DOHH2 (cell line): ENCODE data around the gene AP1AR.

Experiments
- H3F3A ChIP-seq: fragments of 200-600 bp; sonication (generic), shearing (Covaris generic); 2 replicates; pipeline ENCODE4 v1.6.0; 2016; ENCODE audit warnings: antibody characterized with exemption, mild to moderate bottlenecking; ENCODE audit not compliant: control insufficient read depth, insufficient read depth
- H3K27ac ChIP-seq: fragments of 200-600 bp; sonication (generic); 2 replicates; pipeline ENCODE4 v1.5.1; 2014; ENCODE audit warnings: low read depth, mild to moderate bottlenecking, low read length, moderate library complexity
- H3K27me3 ChIP-seq: fragments of 200-600 bp; sonication (generic); 2 replicates; pipeline ENCODE4 v1.6.1; 2014; ENCODE audit warnings: mild to moderate bottlenecking, low read length, mixed read lengths; ENCODE audit not compliant: control insufficient read depth
- H3K36me3 ChIP-seq: fragments of 200-600 bp; sonication (generic); 2 replicates; pipeline ENCODE4 v1.6.1; 2014; ENCODE audit warnings: mild to moderate bottlenecking, low read length, moderate library complexity, mixed read lengths; ENCODE audit not compliant: control insufficient read depth
- H3K4me1 ChIP-seq: fragments of 200-600 bp; sonication (generic); 2 replicates; pipeline ENCODE4 v1.6.1; 2014; ENCODE audit warnings: mild to moderate bottlenecking, low read length, mixed read lengths; ENCODE audit not compliant: control insufficient read depth
- H3K4me2 ChIP-seq: fragments of 200-600 bp; sonication (generic); 2 replicates; pipeline ENCODE4 v1.6.0; 2014; ENCODE audit warnings: mild to moderate bottlenecking, low read length, moderate library complexity
- H3K4me3 ChIP-seq: fragments of 200-600 bp; sonication (generic); 2 replicates; pipeline ENCODE4 v1.5.1; 2014; ENCODE audit warnings: mild to moderate bottlenecking, low read length, mixed read lengths
- H3K79me2 ChIP-seq: fragments of 200-600 bp; sonication (generic); 2 replicates; pipeline ENCODE4 v1.6.1; 2014; ENCODE audit warnings: mild to moderate bottlenecking, low read length, mixed read lengths; ENCODE audit not compliant: control insufficient read depth
- H3K9me2 ChIP-seq: fragments of 200-600 bp; sonication (generic); replicated peaks from 2 replicates; pipeline ENCODE4 v1.6.1; 2014; ENCODE audit warnings: mild to moderate bottlenecking, low read length, mixed read lengths; ENCODE audit not compliant: control insufficient read depth
- H3K9me3 ChIP-seq: fragments of 200-600 bp; sonication (generic); 2 replicates; pipeline ENCODE4 v1.6.1; 2014; ENCODE audit warnings: antibody characterized with exemption, low read length, mixed read lengths; ENCODE audit not compliant: control insufficient read depth, insufficient read depth
- H4K20me1 ChIP-seq: fragments of 200-600 bp; sonication (generic); 2 replicates; pipeline ENCODE4 v1.6.0; 2014; ENCODE audit warnings: low read depth, mild to moderate bottlenecking, antibody characterized with exemption, low read length, moderate library complexity; ENCODE audit not compliant: control insufficient read depth, insufficient read depth
- CTCF ChIP-seq: fragments of 200-600 bp; sonication (generic); IDR thresholded peaks from one replicate; pipeline ENCODE4 v1.5.1; 2014; ENCODE audit warnings: antibody characterized with exemption, mild to moderate bottlenecking, low read depth, low read length; ENCODE audit not compliant: poor library complexity, severe bottlenecking
- EZH2phosphoT487 ChIP-seq: fragments of 200-600 bp; sonication (generic); IDR thresholded peaks from 2 replicates; pipeline ENCODE4 v1.6.1; 2017; ENCODE audit warnings: borderline replicate concordance, mild to moderate bottlenecking, antibody characterized with exemption, low read length, moderate library complexity, mixed read lengths

Gene AP1AR

GRCh38 chr4:112189754-112190153 is 41.8 kb upstream of the AP1AR start:
- Histone ChIP-seq H4K20me1 (no peaks in the 10 kb centered on the region), H3K9me3 (no peaks in the 10 kb centered on the region), H3K9me2 (no peaks in the 10 kb centered on the region), H3K36me3 (peaks cover 64% of the 10 kb centered on the region), H3K4me3 (no peak overlapping the region), H3K79me2 (no peaks in the 10 kb centered on the region), H3F3A (peaks cover 7% of the 10 kb centered on the region; the same call in 1 of the 2 replicates), H3K27ac (no peak overlapping the region), H3K4me1 (no peaks in the 10 kb centered on the region), H3K4me2 (no peak overlapping the region), H3K27me3 (no peaks in the 10 kb centered on the region)
- no peak for TF ChIP-seq CTCF
- TF ChIP-seq EZH2phosphoT487: no peak

- Histone ChIP-seq H4K20me1 (no peaks in the 10 kb centered on the region), H3K9me2 (no peaks in the 10 kb centered on the region), H3K9me3 (no peaks in the 10 kb centered on the region), H3K27ac (no peak overlapping the region), H3K4me3 (no peak overlapping the region), H3K27me3 (no peaks in the 10 kb centered on the region), H3K79me2 (no peaks in the 10 kb centered on the region), H3K36me3 (peaks cover 61% of the 10 kb centered on the region), H3K4me2 (no peak overlapping the region), H3K4me1 (no peaks in the 10 kb centered on the region), H3F3A (peaks cover 8% of the 10 kb centered on the region; the same call in 1 of the 2 replicates)
- TF ChIP-seq CTCF (no peak), EZH2phosphoT487 (no peak)
Measured at GRCh38 chr4:112190684-112191083, 40.9 kb upstream of the AP1AR start.

GRCh38 chr4:112196461-112196860 is 35.1 kb upstream of the AP1AR start:
- H3K9me3 ChIP-seq: no peaks in the 10 kb centered on the region
- no peaks in the 10 kb centered on the region for H3K79me2 ChIP-seq
- no peak overlapping the region for H3K4me2 ChIP-seq
- H3K4me1 ChIP-seq: 0 out of 2 replicates have a peak, but pooled peaks cover 3% of the 10 kb centered on the region
- TF ChIP-seq EZH2phosphoT487 (no peak), CTCF (no peak)
- H4K20me1 ChIP-seq: no peaks in the 10 kb centered on the region
- peaks cover 9% of the 10 kb centered on the region for H3K36me3 ChIP-seq
- no peaks in the 10 kb centered on the region for H3K27me3 ChIP-seq
- H3K4me3 ChIP-seq: no peak overlapping the region
- H3K9me2 ChIP-seq: no peaks in the 10 kb centered on the region
- H3F3A ChIP-seq: peaks cover 6% of the 10 kb centered on the region
- no peak overlapping the region for H3K27ac ChIP-seq
